Stimulated activated CD4-positive, alpha-beta T cell treated with anti-CD3 and anti-CD28 coated beads, Interleukin-2, amount 100 ng/mL, for 48 hours (primary cell): ENCODE results near the gene LDLRAD3.

Experiments
- DNase-seq, 2 donors: peaks; one replicate each; pipeline ENCODE4 v3.0.0-alpha.2; 2020

Gene LDLRAD3

GRCh38 chr11:36222831-36223635, 279.2 kb downstream of the LDLRAD3 start:
- no peak for DNase-seq

DNA sequence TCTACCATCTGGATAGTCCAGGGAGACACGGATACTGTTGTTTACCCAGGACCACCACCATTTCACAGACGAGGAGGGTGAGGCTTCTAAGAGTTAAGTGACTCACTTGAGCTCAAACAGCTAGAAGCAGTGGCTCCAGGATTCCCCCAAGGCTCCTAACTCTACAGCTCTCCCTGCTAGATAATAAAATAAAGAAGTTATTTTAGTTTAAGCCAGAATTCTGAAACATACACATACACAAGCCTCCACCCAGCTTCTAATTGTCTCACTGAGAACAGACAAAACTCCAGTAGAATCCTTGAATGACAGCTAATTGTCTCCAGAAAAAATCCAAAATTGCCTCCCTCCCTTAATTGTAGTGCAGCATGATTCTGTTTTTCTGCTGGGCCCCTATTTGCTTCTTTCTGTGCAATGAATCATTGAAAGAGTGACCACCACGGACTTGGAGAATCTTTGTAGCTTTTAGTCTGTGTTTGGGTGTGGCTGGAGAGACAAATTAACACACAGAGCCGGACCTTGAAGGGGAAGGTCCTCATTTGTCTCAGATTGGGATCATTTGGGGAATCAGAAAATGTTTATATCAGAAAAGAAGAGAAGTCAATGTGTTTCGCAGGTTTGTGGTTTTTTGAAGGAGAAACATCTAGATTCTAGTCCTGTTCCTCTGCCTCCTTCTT, 280.5 kb downstream of the LDLRAD3 start:
- no peak for DNase-seq

- no peak for DNase-seq
Measured at GRCh38 chr11:36227044-36227443, 283.2 kb downstream of the LDLRAD3 start.

DNA sequence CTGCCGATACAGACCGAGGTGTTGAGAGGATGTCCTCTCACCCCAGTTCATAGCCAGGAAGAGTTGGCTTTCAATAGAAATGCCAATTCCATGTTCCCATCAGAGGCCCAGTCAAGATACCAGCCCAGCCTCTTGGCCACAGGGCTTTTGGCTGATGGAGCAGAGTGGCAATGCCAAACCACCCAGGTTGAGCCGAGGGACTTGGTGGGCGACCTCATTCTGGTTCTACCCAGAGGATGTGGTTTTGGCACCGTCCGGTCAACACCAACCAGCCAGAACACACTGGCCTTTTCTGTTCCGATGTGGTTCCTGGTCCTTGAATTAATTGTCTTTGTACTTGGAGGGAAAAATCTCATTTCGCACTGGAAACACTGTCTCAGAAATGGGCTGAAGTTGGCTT, 284.8 kb downstream of the LDLRAD3 start:
- no peak for DNase-seq

DNA sequence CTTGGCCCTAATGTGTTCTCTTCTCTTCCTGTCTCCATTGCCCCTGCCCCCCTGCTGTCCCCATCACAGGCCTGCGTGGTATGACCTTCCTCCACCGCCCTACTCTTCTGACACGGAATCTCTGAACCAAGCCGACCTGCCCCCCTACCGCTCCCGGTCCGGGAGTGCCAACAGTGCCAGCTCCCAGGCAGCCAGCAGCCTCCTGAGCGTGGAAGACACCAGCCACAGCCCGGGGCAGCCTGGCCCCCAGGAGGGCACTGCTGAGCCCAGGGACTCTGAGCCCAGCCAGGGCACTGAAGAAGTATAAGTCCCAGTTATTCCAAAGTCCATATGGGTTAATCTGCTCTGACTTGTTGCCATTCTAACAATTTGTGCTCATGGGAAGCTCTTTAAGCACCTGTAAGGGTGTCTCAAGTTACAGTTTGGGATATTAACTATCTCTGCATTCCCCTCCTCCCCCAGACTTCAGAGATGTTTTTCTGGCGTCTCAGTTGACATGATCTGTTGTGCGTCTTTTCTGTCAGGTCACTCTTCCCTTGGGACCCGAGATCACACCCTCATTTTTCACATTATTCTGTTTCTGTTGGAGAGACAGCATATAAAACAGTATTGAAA, 285.3 kb downstream of the LDLRAD3 start:
- DNase-seq = no peak

DNA sequence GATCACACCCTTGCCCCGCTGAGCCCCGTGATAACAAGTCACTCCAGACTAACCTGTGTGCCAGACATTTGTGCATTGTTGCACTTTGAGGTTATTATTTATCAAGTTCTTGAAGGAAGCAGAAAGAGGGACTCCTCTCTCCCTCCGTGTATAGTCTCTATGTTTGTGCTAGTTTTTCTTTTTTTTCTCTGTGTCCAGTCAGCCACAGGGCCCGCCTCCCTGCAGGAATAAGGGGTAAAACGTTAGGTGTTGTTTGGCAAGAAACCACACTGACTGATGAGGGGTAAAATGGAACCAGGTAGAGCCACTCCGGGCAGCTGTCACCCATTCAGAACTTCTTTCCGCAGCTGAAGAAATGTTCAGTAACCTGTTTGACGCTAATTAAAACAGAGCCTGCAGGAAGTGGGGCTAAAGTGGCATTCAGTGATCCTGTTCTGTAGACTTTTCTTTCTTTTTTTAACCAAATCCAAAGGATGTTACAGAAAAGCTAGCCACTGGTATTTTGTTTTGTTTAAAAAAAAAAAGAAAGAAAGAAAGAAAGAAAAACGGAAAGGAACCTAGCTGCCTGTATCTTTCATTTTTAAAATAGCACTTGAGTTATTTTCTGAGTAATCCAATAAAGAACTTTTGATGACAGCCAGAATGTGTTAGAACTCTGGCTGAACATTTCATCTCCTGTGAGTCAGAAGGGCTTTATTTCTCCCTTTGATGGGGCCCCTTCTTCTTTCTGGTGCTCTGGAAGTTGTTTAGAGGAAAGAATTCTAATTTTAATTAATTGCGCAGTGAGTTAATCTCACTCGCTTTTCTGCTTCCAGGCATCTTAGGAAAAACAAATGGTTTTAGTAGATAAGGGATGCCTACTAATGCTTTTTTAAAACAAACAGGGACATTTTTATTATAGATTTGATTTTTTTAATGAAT, 287.2 kb downstream of the LDLRAD3 start:
- DNase-seq = no peak

DNA sequence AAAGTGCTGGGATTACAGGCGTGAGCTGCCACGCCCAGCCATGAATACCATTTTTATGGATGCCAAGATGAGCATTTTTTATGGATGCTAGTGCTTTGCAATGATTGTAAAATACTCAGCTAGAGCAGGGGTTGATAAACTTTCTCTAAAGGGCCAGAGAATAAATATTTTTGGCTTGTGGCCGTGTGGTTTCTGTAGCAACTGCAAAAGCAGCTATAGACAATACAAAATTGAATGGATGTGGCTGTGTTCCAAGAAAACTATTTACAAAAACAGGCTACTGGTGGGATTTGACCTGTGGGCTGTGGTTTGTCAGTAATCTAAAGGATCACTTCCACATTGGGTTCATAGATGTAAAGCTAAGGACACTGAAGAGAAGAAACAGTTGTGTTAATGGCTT, 289.3 kb downstream of the LDLRAD3 start:
- no peak for DNase-seq

GRCh38 chr11:36234825-36235224, 291.0 kb downstream of the LDLRAD3 start:
- DNase-seq = no peak

GRCh38 chr11:36235750-36236149, 291.9 kb downstream of the LDLRAD3 start:
- DNase-seq = no peak

DNA sequence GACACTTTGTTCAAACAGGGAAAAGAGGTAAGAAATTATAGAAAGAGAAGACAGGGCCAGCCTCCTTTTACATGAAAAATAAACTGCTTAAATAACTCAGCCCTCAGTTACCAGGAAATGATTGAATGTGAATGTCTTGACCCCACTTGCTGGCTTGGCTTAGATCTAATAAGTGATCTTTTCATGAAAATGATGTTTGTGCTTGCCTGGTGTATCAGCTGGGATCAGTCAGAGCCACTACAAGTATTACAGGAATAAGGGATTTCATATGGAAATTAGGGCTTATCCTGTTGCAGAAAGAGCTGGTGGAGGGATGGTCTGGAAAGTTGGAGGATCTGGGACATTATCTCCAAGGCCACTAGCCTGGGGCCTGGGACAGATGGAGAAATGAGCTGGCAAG, 293.5 kb downstream of the LDLRAD3 start:
- DNase-seq = no peak

- DNase-seq = no peak
Measured at GRCh38 chr11:36238036-36238631, 294.3 kb downstream of the LDLRAD3 start.

DNA sequence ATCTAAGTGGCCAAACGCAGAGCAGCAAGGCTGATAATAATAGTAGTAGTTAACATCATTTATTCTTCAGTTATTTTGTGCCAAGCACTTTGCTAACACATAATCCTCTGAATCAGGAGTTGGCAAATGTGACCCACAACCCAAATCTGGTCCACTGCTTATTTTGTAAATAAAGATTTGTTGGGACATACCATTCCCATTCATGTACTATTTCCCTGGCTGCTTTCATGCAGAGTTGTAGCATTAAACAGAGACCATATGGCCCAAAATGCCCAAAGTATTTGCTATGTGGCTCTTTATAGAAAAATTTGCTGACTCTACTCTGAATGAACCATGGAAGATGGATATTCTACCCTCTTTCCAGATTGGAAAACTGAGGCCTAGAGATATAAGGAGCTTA, 295.0 kb downstream of the LDLRAD3 start:
- DNase-seq = no peak

DNA sequence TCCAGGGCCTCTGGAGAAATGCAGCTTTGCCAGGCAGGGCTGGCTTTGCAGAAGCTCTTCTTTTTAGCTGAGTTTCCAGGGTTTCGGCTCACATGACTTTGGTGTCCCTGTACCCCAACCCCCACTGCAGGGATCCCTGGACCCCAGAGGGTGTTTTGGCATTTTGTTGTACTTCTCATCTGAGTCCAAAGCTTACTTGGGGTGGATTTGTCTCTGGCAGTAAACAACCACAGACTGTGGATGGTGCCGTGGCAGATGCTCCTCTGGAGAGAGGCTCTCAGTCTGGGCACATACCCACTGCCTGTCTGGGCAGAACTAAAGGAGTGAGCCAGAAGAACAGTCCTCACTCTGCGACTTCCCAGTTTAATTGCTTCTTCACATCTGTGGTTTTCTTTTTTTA, 295.8 kb downstream of the LDLRAD3 start:
- DNase-seq = no peak

- no peak for DNase-seq
Measured at GRCh38 chr11:36240173-36240572, 296.3 kb downstream of the LDLRAD3 start.

- DNase-seq = no peak
Measured at GRCh38 chr11:36240801-36241200, 296.9 kb downstream of the LDLRAD3 start.

GRCh38 chr11:36241497-36241896, 297.6 kb downstream of the LDLRAD3 start:
- no peak for DNase-seq

- DNase-seq = no peak
Measured at GRCh38 chr11:36243641-36244040, 299.8 kb downstream of the LDLRAD3 start.

- DNase-seq = no peak
Measured at GRCh38 chr11:36247493-36247892, 303.6 kb downstream of the LDLRAD3 start.

GRCh38 chr11:36248436-36248835, 304.6 kb downstream of the LDLRAD3 start:
- no peak for DNase-seq

DNA sequence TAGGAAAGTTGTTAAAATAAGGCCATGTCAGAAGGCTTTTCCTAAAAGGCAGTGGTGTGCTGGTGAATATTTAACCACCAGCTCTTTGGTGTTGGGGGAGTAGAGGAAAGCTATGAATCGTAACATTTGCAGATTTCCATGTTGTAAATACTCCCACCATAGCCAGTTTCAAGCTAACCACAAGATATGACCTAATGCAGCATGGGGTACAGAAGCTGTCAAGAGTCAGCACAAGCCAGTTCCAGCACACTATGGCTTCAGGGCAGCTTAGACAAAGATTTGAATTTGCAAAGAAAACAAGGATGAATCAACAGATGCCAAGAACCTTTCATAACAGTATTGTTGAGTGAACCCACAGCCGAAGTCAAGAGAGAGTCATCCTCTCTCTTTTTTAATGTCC, 305.4 kb downstream of the LDLRAD3 start:
- no peak for DNase-seq

DNA sequence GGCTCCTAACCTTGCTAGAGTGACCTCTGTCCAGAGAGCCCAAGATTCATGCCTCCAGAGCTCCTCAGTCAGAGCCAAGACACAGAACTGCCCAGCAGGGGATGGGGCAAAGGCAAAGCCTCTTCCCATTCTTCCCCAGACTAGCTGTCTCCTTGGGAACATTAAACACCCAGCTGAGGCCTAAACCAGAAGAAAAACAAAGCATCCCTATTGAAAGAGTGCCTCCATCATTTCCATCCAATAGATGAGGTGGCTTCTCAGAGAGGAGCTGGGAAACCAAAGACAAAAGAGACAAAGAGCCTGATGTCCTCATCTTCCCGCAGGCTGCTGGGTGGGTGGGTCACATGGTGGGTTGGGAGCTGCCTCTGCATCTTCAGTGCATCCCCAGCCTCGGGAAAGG, 308.0 kb downstream of the LDLRAD3 start:
- no peak for DNase-seq

DNA sequence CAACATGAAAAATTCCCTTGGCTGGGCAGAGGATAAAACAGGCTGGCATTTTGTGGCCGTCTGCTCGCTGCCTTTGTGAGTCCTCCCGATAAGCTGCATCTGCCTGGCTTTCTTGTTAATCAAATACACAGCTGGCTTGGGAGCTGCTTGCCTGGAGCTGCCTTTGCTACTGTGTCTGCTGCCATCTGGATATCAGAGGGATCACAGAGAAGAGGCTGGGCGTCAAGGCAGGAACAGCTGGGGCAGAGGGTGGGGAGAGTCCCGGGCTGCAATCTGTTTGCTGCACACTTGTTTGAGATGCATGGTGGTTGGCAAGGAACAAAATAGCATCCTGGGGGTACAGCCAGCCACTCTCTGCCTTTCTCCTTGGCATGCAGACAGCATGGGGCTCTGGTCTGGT, 309.4 kb downstream of the LDLRAD3 start:
- no peak for DNase-seq

GRCh38 chr11:36254713-36255112, 310.9 kb downstream of the LDLRAD3 start:
- no peak for DNase-seq
